ENCODE data around the gene NFIX. TPM values are rescaled to one million over a fixed set of nuclear protein-coding genes. Genes with fewer than 3 reads are reported as not detected.

The NFIX gene
- total and polyA plus RNA-seq, 2 experiments from 2014 or later, result 0.06 to 0.14 TPM

DNA sequence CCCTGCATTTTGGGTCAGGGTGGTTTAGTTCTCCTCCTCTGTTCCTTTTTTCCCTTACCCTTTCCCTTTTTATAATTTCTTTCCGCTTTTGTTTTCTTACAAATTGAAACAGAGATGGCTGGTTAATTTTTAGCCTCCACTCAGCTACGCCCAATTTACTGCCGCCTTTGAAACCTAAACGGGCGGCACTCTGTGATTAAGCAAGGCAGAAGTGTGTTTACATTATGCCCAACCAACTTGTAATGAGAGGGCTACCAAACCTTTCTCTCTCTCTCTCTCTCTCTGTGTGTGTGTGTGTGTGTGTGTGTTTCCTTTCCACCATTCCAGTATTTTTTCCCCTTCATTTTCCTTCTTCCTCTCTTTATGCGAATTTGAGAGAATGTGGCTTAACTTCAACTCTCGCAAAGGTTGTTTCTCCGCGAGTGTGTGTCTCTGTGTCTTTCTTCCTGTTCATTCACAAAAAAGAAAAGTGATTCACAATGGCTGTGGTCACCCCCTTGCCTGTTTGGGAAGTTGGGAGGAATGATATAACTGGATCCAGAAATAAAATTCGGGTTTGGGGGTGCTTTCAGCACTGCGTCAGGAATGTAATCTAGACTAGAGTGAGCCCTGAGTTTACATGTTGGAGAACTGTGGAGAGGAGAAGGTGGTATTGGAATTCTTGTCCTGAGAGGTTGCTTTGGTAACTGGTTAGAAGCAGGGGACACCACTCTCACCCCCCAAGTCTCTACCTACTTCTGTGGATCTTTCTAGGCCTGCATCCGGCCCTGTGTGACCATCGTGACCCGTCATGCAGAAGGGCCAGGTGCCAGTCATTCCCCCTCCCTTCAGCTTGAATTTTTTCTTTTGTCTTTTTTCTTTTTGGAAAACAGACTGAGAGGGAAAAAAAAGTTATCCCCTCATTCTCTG, 31.4 kb downstream of the NFIX start:
- Histone ChIP-seq H3K36me3 (ENCODE audit: insufficient read depth) (no peaks in the 10 kb centered on the region), H4K20me1 (replicated peaks; ENCODE audit: insufficient read depth) (peaks cover 18% of the 10 kb centered on the region), H3K4me1 (ENCODE audit: insufficient read depth) (peaks cover 48% of the 10 kb centered on the region), H3K4me2 (no peak overlapping the region; the same call in 1 of the 2 replicates), H3K9me2 (ENCODE audit: insufficient read depth) (no peaks in the 10 kb centered on the region), H3K4me3 (no peak overlapping the region), H2AFZ (no peak overlapping the region), H3K27ac (ENCODE audit: low read depth) (no peak overlapping the region), H3K27me3 (ENCODE audit: insufficient read depth) (peaks cover 99% of the 10 kb centered on the region), H3F3A (replicated peaks; ENCODE audit: low read depth) (peaks cover 35% of the 10 kb centered on the region), H3K79me2 (replicated peaks; ENCODE audit: insufficient read depth) (no peaks in the 10 kb centered on the region)
- Mint-ChIP-seq H3K9me3 (peaks cover 8% of the 10 kb centered on the region; the same call in 1 of the 3 replicates), H3K4me1 (peaks cover 45% of the 10 kb centered on the region), H3K27ac (no peak overlapping the region), H3K27me3 (ENCODE audit: insufficient read depth, low read depth, poor library complexity) (peaks cover 87% of the 10 kb centered on the region), H3K36me3 (ENCODE audit: low read depth) (no peaks in the 10 kb centered on the region; the same call in 2 of the 3 replicates), H3K4me3 (no peak overlapping the region; the same call in 2 of the 3 replicates)
- DNase-seq (ENCODE audit: low spot score), result no peak
- no peak for ATAC-seq
- TF ChIP-seq, protein P1, sequence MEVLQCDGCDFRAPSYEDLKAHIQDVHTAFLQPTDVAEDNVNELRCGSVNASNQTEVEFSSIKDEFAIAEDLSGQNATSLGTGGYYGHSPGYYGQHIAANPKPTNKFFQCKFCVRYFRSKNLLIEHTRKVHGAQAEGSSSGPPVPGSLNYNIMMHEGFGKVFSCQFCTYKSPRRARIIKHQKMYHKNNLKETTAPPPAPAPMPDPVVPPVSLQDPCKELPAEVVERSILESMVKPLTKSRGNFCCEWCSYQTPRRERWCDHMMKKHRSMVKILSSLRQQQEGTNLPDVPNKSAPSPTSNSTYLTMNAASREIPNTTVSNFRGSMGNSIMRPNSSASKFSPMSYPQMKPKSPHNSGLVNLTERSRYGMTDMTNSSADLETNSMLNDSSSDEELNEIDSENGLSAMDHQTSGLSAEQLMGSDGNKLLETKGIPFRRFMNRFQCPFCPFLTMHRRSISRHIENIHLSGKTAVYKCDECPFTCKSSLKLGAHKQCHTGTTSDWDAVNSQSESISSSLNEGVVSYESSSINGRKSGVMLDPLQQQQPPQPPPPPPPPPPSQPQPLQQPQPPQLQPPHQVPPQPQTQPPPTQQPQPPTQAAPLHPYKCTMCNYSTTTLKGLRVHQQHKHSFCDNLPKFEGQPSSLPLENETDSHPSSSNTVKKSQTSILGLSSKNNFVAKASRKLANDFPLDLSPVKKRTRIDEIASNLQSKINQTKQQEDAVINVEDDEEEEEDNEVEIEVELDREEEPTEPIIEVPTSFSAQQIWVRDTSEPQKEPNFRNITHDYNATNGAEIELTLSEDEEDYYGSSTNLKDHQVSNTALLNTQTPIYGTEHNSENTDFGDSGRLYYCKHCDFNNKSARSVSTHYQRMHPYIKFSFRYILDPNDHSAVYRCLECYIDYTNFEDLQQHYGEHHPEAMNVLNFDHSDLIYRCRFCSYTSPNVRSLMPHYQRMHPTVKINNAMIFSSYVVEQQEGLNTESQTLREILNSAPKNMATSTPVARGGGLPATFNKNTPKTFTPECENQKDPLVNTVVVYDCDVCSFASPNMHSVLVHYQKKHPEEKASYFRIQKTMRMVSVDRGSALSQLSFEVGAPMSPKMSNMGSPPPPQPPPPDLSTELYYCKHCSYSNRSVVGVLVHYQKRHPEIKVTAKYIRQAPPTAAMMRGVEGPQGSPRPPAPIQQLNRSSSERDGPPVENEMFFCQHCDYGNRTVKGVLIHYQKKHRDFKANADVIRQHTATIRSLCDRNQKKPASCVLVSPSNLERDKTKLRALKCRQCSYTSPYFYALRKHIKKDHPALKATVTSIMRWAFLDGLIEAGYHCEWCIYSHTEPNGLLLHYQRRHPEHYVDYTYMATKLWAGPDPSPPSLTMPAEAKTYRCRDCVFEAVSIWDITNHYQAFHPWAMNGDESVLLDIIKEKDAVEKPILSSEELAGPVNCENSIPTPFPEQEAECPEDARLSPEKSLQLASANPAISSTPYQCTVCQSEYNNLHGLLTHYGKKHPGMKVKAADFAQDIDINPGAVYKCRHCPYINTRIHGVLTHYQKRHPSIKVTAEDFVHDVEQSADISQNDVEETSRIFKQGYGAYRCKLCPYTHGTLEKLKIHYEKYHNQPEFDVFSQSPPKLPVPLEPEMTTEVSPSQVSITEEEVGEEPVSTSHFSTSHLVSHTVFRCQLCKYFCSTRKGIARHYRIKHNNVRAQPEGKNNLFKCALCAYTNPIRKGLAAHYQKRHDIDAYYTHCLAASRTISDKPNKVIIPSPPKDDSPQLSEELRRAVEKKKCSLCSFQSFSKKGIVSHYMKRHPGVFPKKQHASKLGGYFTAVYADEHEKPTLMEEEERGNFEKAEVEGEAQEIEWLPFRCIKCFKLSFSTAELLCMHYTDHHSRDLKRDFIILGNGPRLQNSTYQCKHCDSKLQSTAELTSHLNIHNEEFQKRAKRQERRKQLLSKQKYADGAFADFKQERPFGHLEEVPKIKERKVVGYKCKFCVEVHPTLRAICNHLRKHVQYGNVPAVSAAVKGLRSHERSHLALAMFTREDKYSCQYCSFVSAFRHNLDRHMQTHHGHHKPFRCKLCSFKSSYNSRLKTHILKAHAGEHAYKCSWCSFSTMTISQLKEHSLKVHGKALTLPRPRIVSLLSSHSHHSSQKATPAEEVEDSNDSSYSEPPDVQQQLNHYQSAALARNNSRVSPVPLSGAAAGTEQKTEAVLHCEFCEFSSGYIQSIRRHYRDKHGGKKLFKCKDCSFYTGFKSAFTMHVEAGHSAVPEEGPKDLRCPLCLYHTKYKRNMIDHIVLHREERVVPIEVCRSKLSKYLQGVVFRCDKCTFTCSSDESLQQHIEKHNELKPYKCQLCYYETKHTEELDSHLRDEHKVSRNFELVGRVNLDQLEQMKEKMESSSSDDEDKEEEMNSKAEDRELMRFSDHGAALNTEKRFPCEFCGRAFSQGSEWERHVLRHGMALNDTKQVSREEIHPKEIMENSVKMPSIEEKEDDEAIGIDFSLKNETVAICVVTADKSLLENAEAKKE (CRISPR knock-in tag; IDR thresholded peaks at IDR 0.05), result no peak
- TF ChIP-seq EZH2 (IDR thresholded peaks at IDR 0.05; ENCODE audit: low read depth, unreplicated experiment), result peak; percentile 78

- no peak overlapping the region for H2AFZ ChIP-seq
- H3K27ac ChIP-seq (ENCODE audit: low read depth), result no peak overlapping the region
- no peaks in the 10 kb centered on the region for H3K36me3 ChIP-seq (ENCODE audit: insufficient read depth)
- H4K20me1 ChIP-seq (replicated peaks; ENCODE audit: insufficient read depth), result peaks cover 17% of the 10 kb centered on the region; the same call in 1 of the 2 replicates
- peaks cover 37% of the 10 kb centered on the region for H3K4me1 Mint-ChIP-seq
- peaks cover 81% of the 10 kb centered on the region for H3K27me3 Mint-ChIP-seq (ENCODE audit: insufficient read depth, low read depth, poor library complexity)
- H3K27me3 ChIP-seq (ENCODE audit: insufficient read depth), result peaks cover 96% of the 10 kb centered on the region
- ATAC-seq (no peak), DNase-seq (ENCODE audit: low spot score) (no peak)
- H3K4me2 ChIP-seq, result no peak overlapping the region
- H3K27ac Mint-ChIP-seq, result no peak overlapping the region
- H3K79me2 ChIP-seq (replicated peaks; ENCODE audit: insufficient read depth), result no peaks in the 10 kb centered on the region
- H3K4me3 ChIP-seq, result no peak overlapping the region
- H3K9me3 Mint-ChIP-seq, result peaks cover 8% of the 10 kb centered on the region; the same call in 1 of the 3 replicates
- H3K36me3 Mint-ChIP-seq (ENCODE audit: low read depth), result no peaks in the 10 kb centered on the region; the same call in 2 of the 3 replicates
- H3K4me1 ChIP-seq (ENCODE audit: insufficient read depth), result peaks cover 39% of the 10 kb centered on the region
- peaks cover 27% of the 10 kb centered on the region for H3F3A ChIP-seq (replicated peaks; ENCODE audit: low read depth)
- no peaks in the 10 kb centered on the region for H3K9me2 ChIP-seq (ENCODE audit: insufficient read depth)
- no peak overlapping the region for H3K4me3 Mint-ChIP-seq
- TF ChIP-seq JUNB (IDR thresholded peaks at IDR 0.05; ENCODE audit: unreplicated experiment) (no peak), NANOG (IDR thresholded peaks at IDR 0.05; ENCODE audit: borderline replicate concordance) (no peak), CREB1 (CRISPR knock-in tag; IDR thresholded peaks at IDR 0.05; ENCODE audit: low read depth) (no peak), POLR2AphosphoS5 (IDR thresholded peaks at IDR 0.05; ENCODE audit: low read depth) (no peak), STAT1 (IDR thresholded peaks at IDR 0.05; ENCODE audit: unreplicated experiment) (no peak), EZH2phosphoT487 (IDR thresholded peaks at IDR 0.05; ENCODE audit: unreplicated experiment) (no peak), ZNF114 (CRISPR knock-in tag; IDR thresholded peaks at IDR 0.05) (no peak)
- TF ChIP-seq, protein P2, sequence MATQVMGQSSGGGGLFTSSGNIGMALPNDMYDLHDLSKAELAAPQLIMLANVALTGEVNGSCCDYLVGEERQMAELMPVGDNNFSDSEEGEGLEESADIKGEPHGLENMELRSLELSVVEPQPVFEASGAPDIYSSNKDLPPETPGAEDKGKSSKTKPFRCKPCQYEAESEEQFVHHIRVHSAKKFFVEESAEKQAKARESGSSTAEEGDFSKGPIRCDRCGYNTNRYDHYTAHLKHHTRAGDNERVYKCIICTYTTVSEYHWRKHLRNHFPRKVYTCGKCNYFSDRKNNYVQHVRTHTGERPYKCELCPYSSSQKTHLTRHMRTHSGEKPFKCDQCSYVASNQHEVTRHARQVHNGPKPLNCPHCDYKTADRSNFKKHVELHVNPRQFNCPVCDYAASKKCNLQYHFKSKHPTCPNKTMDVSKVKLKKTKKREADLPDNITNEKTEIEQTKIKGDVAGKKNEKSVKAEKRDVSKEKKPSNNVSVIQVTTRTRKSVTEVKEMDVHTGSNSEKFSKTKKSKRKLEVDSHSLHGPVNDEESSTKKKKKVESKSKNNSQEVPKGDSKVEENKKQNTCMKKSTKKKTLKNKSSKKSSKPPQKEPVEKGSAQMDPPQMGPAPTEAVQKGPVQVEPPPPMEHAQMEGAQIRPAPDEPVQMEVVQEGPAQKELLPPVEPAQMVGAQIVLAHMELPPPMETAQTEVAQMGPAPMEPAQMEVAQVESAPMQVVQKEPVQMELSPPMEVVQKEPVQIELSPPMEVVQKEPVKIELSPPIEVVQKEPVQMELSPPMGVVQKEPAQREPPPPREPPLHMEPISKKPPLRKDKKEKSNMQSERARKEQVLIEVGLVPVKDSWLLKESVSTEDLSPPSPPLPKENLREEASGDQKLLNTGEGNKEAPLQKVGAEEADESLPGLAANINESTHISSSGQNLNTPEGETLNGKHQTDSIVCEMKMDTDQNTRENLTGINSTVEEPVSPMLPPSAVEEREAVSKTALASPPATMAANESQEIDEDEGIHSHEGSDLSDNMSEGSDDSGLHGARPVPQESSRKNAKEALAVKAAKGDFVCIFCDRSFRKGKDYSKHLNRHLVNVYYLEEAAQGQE (IDR thresholded peaks at IDR 0.05; ENCODE audit: unreplicated experiment), result no peak
These were observed 32.3 kb downstream of the NFIX start for GRCh38 chr19:13027557-13027956.

Measured in GM23338 (cell line).